GM23248 (cell line): Measurements from ENCODE around the gene SEMA3F. TPM values are rescaled to one million over a fixed set of nuclear protein-coding genes. Genes with fewer than 3 reads are reported as not detected.

Experiments used
- DNase-seq: peaks from one replicate; pipeline ENCODE4 v3.0.0-alpha.2; 2015
- H2AFZ ChIP-seq: fragments of 200-600 bp; sonication (generic); 2 replicates; pipeline ENCODE4 v1.6.1; 2016; ENCODE audit warnings: antibody characterized with exemption
- H3F3A ChIP-seq: fragments of 200-600 bp; sonication (generic); 2 replicates; pipeline ENCODE4 v1.6.1; 2016; ENCODE audit warnings: mild to moderate bottlenecking, antibody characterized with exemption, mixed run types; ENCODE audit not compliant: insufficient read depth
- H3K27ac ChIP-seq: fragments of 200-600 bp; sonication (generic); 2 replicates; pipeline ENCODE4 v1.5.1; 2016; ENCODE audit warnings: mild to moderate bottlenecking
- H3K27me3 ChIP-seq: fragments of 200-600 bp; sonication (generic); replicated peaks from 2 replicates; pipeline ENCODE4 v1.6.1; 2016; ENCODE audit warnings: mild to moderate bottlenecking; ENCODE audit not compliant: insufficient read depth
- H3K36me3 ChIP-seq: fragments of 200-600 bp; sonication (generic); 2 replicates; pipeline ENCODE4 v1.6.1; 2016; ENCODE audit warnings: low read depth, mild to moderate bottlenecking
- H3K4me1 ChIP-seq: fragments of 200-600 bp; sonication (generic); 2 replicates; pipeline ENCODE4 v1.6.1; 2016; ENCODE audit warnings: mild to moderate bottlenecking; ENCODE audit not compliant: insufficient read depth
- H3K4me2 ChIP-seq: fragments of 200-600 bp; sonication (generic); one replicate; pipeline ENCODE4 v1.6.1; 2016; ENCODE audit warnings: mild to moderate bottlenecking; ENCODE audit not compliant: unreplicated experiment
- H3K4me3 ChIP-seq: fragments of 200-600 bp; sonication (generic); 2 replicates; pipeline ENCODE4 v1.5.1; 2016; ENCODE audit warnings: mild to moderate bottlenecking
- H3K79me2 ChIP-seq: fragments of 200-600 bp; sonication (generic); 2 replicates; pipeline ENCODE4 v1.6.1; 2016; ENCODE audit warnings: mild to moderate bottlenecking; ENCODE audit not compliant: insufficient read depth
- H3K9ac ChIP-seq: fragments of 200-600 bp; sonication (generic); 2 replicates; pipeline ENCODE4 v1.6.1; 2016; ENCODE audit warnings: mild to moderate bottlenecking
- H3K9me2 ChIP-seq: fragments of 200-600 bp; sonication (generic); 2 replicates; pipeline ENCODE4 v1.6.1; 2016; ENCODE audit warnings: mixed run types, mild to moderate bottlenecking, moderate library complexity; ENCODE audit not compliant: insufficient read depth
- H3K9me3 ChIP-seq: fragments of 200-600 bp; sonication (generic); one replicate; pipeline ENCODE4 v1.6.1; 2017; ENCODE audit warnings: low read depth
- H4K20me1 ChIP-seq: fragments of 200-600 bp; sonication (generic); 2 replicates; pipeline ENCODE4 v1.6.0; 2016; ENCODE audit not compliant: insufficient read depth
- EZH2 ChIP-seq: fragments of 200-600 bp; sonication (generic); IDR thresholded peaks from 2 replicates; pipeline ENCODE4 v1.6.1; 2018; ENCODE audit warnings: antibody characterized with exemption, mild to moderate bottlenecking; ENCODE audit not compliant: insufficient read depth, poor library complexity, severe bottlenecking
- EZH2phosphoT487 ChIP-seq: fragments of 200-600 bp; sonication (generic); IDR thresholded peaks from 2 replicates; pipeline ENCODE4 v1.6.1; 2018; ENCODE audit warnings: antibody characterized with exemption, moderate library complexity, mild to moderate bottlenecking, low read depth; ENCODE audit not compliant: insufficient read depth
- WGBS, 2 experiments: methylation state at CpG; one replicate each; pipeline ENCODE4 v1.1.6; 2015 to 2017; ENCODE audit warnings: low lambda C conversion rate in 2 of 2, low coverage in 1 of 2; ENCODE audit errors: missing lambda C conversion rate in 2 of 2; 5-methylcytosine and 5-hydroxymethylcytosine counted together
- in situ Hi-C: fragments of 300-500 bp; cut with MboI; formaldehyde crosslinking; loops from 2 replicates; pipeline ENCODE4 v1.15.0; 2020
- polyA plus RNA-seq: library from polyadenylated mRNA; unstranded; fragments of >200 nt; fragmentation: Nextera tagmentation; extraction: Ambion mirVana; gene quantifications from 2 replicates; pipeline ENCODE4 v1.2.1, GENCODE V29; 2016
- total RNA-seq: library from RNA; depleted of rRNA; stranded (reverse); fragments of >200 nt; shearing (Covaris generic); gene quantifications from 2 replicates; pipeline ENCODE4 v1.2.3, GENCODE V29; 2014

Gene SEMA3F
- total and polyA plus RNA-seq, 2 experiments from 2014 or later, result 0.54 to 3.2 TPM

GRCh38 chr3:50194128-50194902 is 39.2 kb downstream of the SEMA3F start:
- Histone ChIP-seq H3K4me2 (peak overlapping the region; percentile 30), H2AFZ (peak overlapping the region; percentile 50), H3K36me3 (no peaks in the 10 kb centered on the region), H3K9me2 (no peaks in the 10 kb centered on the region), H3K79me2 (no peaks in the 10 kb centered on the region), H3F3A (no peaks in the 10 kb centered on the region), H3K4me3 (peak overlapping the region; percentile 16; the same call in 1 of the 2 replicates), H3K9ac (no peak overlapping the region), H3K27me3 (peaks cover 36% of the 10 kb centered on the region), H3K9me3 (no peaks in the 10 kb centered on the region), H4K20me1 (no peaks in the 10 kb centered on the region), H3K27ac (no peak overlapping the region), H3K4me1 (no peaks in the 10 kb centered on the region)
- in situ Hi-C loops, result no loop called here
- TF ChIP-seq EZH2phosphoT487 (no peak), EZH2 (peak; percentile 15)
- peak; percentile 77 for DNase-seq
- 3 to 5% methylated on average over 40 to 66 of the region's 70 CpGs for WGBS, 2 experiments

- H3K79me2 ChIP-seq, result no peaks in the 10 kb centered on the region
- H3K36me3 ChIP-seq, result no peaks in the 10 kb centered on the region
- H3K9ac ChIP-seq, result no peak overlapping the region
- H4K20me1 ChIP-seq, result no peaks in the 10 kb centered on the region
- H3K4me3 ChIP-seq, result peak overlapping the region; percentile 16; the same call in 1 of the 2 replicates
- H3K4me2 ChIP-seq, result peak overlapping the region; percentile 30
- TF ChIP-seq EZH2, result no peak
- no peak for TF ChIP-seq EZH2phosphoT487
- 30 to 52% methylated on average over 9 to 14 of the region's 14 CpGs for WGBS, 2 experiments
- DNase-seq, result peak; percentile 56
- in situ Hi-C loops, result loop anchor here (5.0 kb wide), 1 partner anchor 77 kb away; no protein-coding TSS in a partner anchor
- H2AFZ ChIP-seq, result peak overlapping the region; percentile 50
- H3K9me2 ChIP-seq, result no peaks in the 10 kb centered on the region
- H3K9me3 ChIP-seq, result no peaks in the 10 kb centered on the region
- no peaks in the 10 kb centered on the region for H3F3A ChIP-seq
- peaks cover 43% of the 10 kb centered on the region for H3K27me3 ChIP-seq
- no peaks in the 10 kb centered on the region for H3K4me1 ChIP-seq
- H3K27ac ChIP-seq, result no peak overlapping the region
Measured at GRCh38 chr3:50194903-50195500, 39.9 kb downstream of the SEMA3F start.

GRCh38 chr3:50195501-50196252 is 40.6 kb downstream of the SEMA3F start:
- peaks cover 44% of the 10 kb centered on the region for H3K27me3 ChIP-seq
- H3K4me1 ChIP-seq, result no peaks in the 10 kb centered on the region
- H3K9ac ChIP-seq, result no peak overlapping the region
- peak; percentile 54 for DNase-seq
- no peak overlapping the region for H3K4me2 ChIP-seq
- no peak overlapping the region for H3K4me3 ChIP-seq
- H3K9me2 ChIP-seq, result no peaks in the 10 kb centered on the region
- H2AFZ ChIP-seq, result no peak overlapping the region
- in situ Hi-C loops, result loop anchor here (5.0 kb wide), 1 partner anchor 77 kb away; no protein-coding TSS in a partner anchor
- no peaks in the 10 kb centered on the region for H3K79me2 ChIP-seq
- no peaks in the 10 kb centered on the region for H3F3A ChIP-seq
- TF ChIP-seq EZH2phosphoT487 (no peak), EZH2 (no peak)
- WGBS, 2 experiments, result 33 to 41% methylated on average over 4 of the region's 4 CpGs
- no peaks in the 10 kb centered on the region for H4K20me1 ChIP-seq
- H3K36me3 ChIP-seq, result no peaks in the 10 kb centered on the region
- no peaks in the 10 kb centered on the region for H3K9me3 ChIP-seq
- no peak overlapping the region for H3K27ac ChIP-seq

GRCh38 chr3:50196253-50196801 is 41.2 kb downstream of the SEMA3F start:
- WGBS, 2 experiments, result 59 to 60% methylated on average over 6 of the region's 6 CpGs
- H3K4me1 ChIP-seq, result no peaks in the 10 kb centered on the region
- no peaks in the 10 kb centered on the region for H3F3A ChIP-seq
- H3K9me3 ChIP-seq, result no peaks in the 10 kb centered on the region
- no peak overlapping the region for H3K27ac ChIP-seq
- H2AFZ ChIP-seq, result no peak overlapping the region
- no peaks in the 10 kb centered on the region for H4K20me1 ChIP-seq
- no peak for TF ChIP-seq EZH2phosphoT487
- TF ChIP-seq EZH2, result no peak
- H3K4me3 ChIP-seq, result no peak overlapping the region
- H3K9ac ChIP-seq, result no peak overlapping the region
- no peaks in the 10 kb centered on the region for H3K9me2 ChIP-seq
- in situ Hi-C loops, result loop anchor here (5.0 kb wide), 1 partner anchor 76 kb away; no protein-coding TSS in a partner anchor
- peaks cover 44% of the 10 kb centered on the region for H3K27me3 ChIP-seq
- H3K36me3 ChIP-seq, result no peaks in the 10 kb centered on the region
- no peak for DNase-seq
- H3K79me2 ChIP-seq, result no peaks in the 10 kb centered on the region
- H3K4me2 ChIP-seq, result no peak overlapping the region
